Heart left ventricle (tissue), 16 donors: ENCODE results near the gene NYAP2. TPM values are rescaled to one million over a fixed set of nuclear protein-coding genes. Genes with fewer than 3 reads are reported as not detected.

Source experiments
- ATAC-seq, 4 donors: fragments of 200-7000 bp; cut with Tn5 transposase; one replicate each; pipeline ENCODE4 v1.9.1; 2020 to 2022; ENCODE audit warnings: moderate library complexity in 4 of 4, mild to moderate bottlenecking in 3 of 4, moderate number of reproducible peaks in 1 of 4
- DNase-seq, 5 donors: peaks; one replicate each; pipeline ENCODE4 v3.0.0-alpha.2; 2020
- H3K27ac ChIP-seq, 12 donors: fragments of 200-600 bp; sonication (generic) in 4 of 12; one replicate each; pipeline versions ENCODE4 v1.5.0 to v1.8.0; 2016 to 2022; ENCODE audit warnings: mild to moderate bottlenecking in 2 of 12
- H3K27me3 ChIP-seq, 9 donors: fragments of 200-600 bp; sonication (generic) in 2 of 9; one replicate each; pipeline versions ENCODE4 v1.5.1 to v1.8.0; 2016 to 2022; ENCODE audit warnings: mild to moderate bottlenecking in 3 of 9
- H3K36me3 ChIP-seq, 9 donors: fragments of 200-600 bp; sonication (generic) in 2 of 9; one replicate each; pipeline versions ENCODE4 v1.5.0 to v1.8.0; 2018 to 2022; ENCODE audit warnings: mild to moderate bottlenecking in 2 of 9
- H3K4me1 ChIP-seq, 12 donors: fragments of 200-600 bp; sonication (generic) in 4 of 12; one replicate each; pipeline versions ENCODE4 v1.5.0 to v1.8.0; 2016 to 2022; ENCODE audit warnings: mild to moderate bottlenecking in 3 of 12
- H3K4me3 ChIP-seq, 12 donors: fragments of 200-600 bp; sonication (generic) in 4 of 12; one replicate each; pipeline versions ENCODE4 v1.5.0 to v1.8.0; 2017 to 2022; ENCODE audit warnings: mild to moderate bottlenecking in 9 of 12, moderate library complexity in 4 of 12
- H3K9me3 ChIP-seq, 12 donors: fragments of 200-600 bp; sonication (generic) in 4 of 12; one replicate each; pipeline versions ENCODE4 v1.5.0 to v1.8.0; 2016 to 2022; ENCODE audit warnings: mild to moderate bottlenecking in 1 of 12
- POLR2A ChIP-seq, 2 donors: fragments of 450-650 bp; IDR thresholded peaks; one replicate each; pipeline ENCODE4 v1.6.1; 2017; ENCODE audit warnings: antibody characterized with exemption in 2 of 2, mild to moderate bottlenecking in 2 of 2, moderate library complexity in 2 of 2
- WGBS, 4 donors: extraction: QIAGEN DNeasy Blood & Tissue Kit in 2 of 4; methylation state at CpG; one replicate each; pipeline versions ENCODE4 v1.1.5 to v1.1.7; 2013 to 2018; 5-methylcytosine and 5-hydroxymethylcytosine counted together
- intact Hi-C, 10 donors: fragments of 100-400 bp; cut with DNase I; formaldehyde crosslinking; loops; one replicate each; pipeline versions ENCODE4 v1.11.1 to v1.14.2; 2022
- polyA plus RNA-seq, 2 donors: library from polyadenylated mRNA; stranded (reverse); fragments of 200-250 nt; gene quantifications; one replicate each; pipeline ENCODE4 v1.2.3, GENCODE V29; 2013
- total RNA-seq, 9 donors: library from RNA; depleted of rRNA in 2 of 9; stranded (reverse); fragments of >200 nt in 2 of 9; fragmentation: NEBNext Ultra II Directional in 3 of 9; extraction: Animal tissue kit (Norgen Biotek cat#: 25700) in 3 of 9; gene quantifications; one replicate each; pipeline versions ENCODE4 v1.1.0 to v1.2.4, GENCODE V29; 2016 to 2023
- TF ChIP-seq, protein P1 (sequence below), 12 donors: fragments of 200-600 bp; sonication (generic) in 4 of 12; IDR thresholded peaks; one replicate each; pipeline versions ENCODE4 v1.5.0 to v1.8.0; 2018 to 2022; ENCODE audit warnings: antibody characterized with exemption in 12 of 12, mild to moderate bottlenecking in 5 of 12
- donor health status: ischemic (EF 13 %, LVEDD 7.1; RV severe dilation, severe dysfunction).
- donor health status: healthy with polysubstance abuse.
- donor health status: DM: no; HTN: yes; CAD: no.
- donor health status: DM: no; HTN: no; CAD: no.
- donor health status: ischemic (EF 25% LVEDD 6.9; RV normal size, moderate dysfunction).
- donor health status: ischemic (EF 25% LVEDD 5.7; RV mildly dilated, moderate dysfunction).
- donor health status: healthy.
- donor health status: DM: yes; HTN: yes; CAD: no.
- donor health status: ischemic (EF 35%, LVEDD 5.7; RV mildly dilated, moderate dysfunction).
- donor health status: nonischemic (EF 11% LVEDD 7.7; RV severe dilation, severe dysfunction).
- donor health status: DM: yes; HTN: yes; CAD: no.
- donor health status: PGD.
- donor health status: ischemic (EF 29% LVEDD 5.4; RV normal size, mild dysfunction).
- donor health status: nonischemic (EF 23%, LVEDD 6.1; RV moderate dilation, normal function).

The NYAP2 gene
- total and polyA plus RNA-seq, 11 donors = not detected

DNA sequence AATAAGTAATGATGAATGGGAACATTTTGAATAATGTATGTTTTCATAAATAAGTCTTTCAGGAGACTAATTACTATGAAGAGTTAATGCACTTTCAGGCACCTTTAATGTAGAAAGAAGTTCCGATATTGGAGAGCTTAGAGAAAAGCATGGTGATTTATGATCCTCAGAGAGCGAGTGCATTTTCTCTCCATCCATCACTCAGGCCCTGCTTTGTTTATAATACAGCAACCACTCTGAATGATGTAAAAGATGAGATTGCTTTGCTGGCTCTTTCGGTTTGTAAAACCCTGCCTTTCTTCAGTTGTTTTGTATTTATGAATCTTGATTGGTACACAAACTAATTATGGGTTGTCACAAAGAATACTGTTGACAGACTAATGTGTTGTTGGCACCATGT lies 132.0 kb downstream of the NYAP2 start:
- DNase-seq (no peak), ATAC-seq (no peak)
- no peaks in the 10 kb centered on the region for H3K36me3 ChIP-seq
- no peaks in the 10 kb centered on the region for H3K9me3 ChIP-seq
- no peak for TF ChIP-seq POLR2A (IDR thresholded peaks at IDR 0.05)
- TF ChIP-seq, protein P1, sequence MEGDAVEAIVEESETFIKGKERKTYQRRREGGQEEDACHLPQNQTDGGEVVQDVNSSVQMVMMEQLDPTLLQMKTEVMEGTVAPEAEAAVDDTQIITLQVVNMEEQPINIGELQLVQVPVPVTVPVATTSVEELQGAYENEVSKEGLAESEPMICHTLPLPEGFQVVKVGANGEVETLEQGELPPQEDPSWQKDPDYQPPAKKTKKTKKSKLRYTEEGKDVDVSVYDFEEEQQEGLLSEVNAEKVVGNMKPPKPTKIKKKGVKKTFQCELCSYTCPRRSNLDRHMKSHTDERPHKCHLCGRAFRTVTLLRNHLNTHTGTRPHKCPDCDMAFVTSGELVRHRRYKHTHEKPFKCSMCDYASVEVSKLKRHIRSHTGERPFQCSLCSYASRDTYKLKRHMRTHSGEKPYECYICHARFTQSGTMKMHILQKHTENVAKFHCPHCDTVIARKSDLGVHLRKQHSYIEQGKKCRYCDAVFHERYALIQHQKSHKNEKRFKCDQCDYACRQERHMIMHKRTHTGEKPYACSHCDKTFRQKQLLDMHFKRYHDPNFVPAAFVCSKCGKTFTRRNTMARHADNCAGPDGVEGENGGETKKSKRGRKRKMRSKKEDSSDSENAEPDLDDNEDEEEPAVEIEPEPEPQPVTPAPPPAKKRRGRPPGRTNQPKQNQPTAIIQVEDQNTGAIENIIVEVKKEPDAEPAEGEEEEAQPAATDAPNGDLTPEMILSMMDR (IDR thresholded peaks at IDR 0.05) = no peak
- H3K27ac ChIP-seq = no peak overlapping the region
- intact Hi-C loops = no loop called here
- no peak overlapping the region for H3K4me3 ChIP-seq
- no peaks in the 10 kb centered on the region for H3K4me1 ChIP-seq
- peaks cover 0 to 4% (median 0%) of the 10 kb centered on the region in 9 donors for H3K27me3 ChIP-seq
- 57 to 70% (median 67%) methylated on average over 3 of the region's 3 CpGs for WGBS, 4 donors

DNA sequence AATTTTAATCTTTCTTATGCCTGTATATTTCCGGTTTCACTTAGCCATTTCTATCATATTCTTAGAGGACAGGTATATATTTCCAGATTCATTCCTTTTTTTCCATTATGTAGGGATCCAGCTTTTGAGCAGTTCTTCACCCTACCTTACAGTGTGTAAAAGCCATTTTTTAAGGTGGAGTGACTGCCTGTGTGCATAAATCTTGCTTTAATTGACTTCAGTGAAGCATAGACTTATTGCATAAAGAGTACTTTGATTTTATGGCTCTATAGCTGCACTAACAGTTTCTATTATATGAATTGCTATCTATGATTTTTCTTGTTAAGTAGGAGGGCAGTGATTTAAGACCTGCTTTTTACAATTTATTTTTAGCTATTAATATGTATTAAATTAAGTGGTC lies 132.6 kb downstream of the NYAP2 start:
- WGBS, 4 donors = 81 to 89% (median 87%) methylated on average over 1 of the region's 1 CpG
- H3K9me3 ChIP-seq = no peaks in the 10 kb centered on the region
- intact Hi-C loops = no loop called here
- H3K4me1 ChIP-seq = no peaks in the 10 kb centered on the region
- peaks cover 0 to 4% (median 0%) of the 10 kb centered on the region in 9 donors for H3K27me3 ChIP-seq
- no peak overlapping the region for H3K27ac ChIP-seq
- no peak for ATAC-seq
- H3K36me3 ChIP-seq = no peaks in the 10 kb centered on the region
- H3K4me3 ChIP-seq = no peak overlapping the region
- TF ChIP-seq, protein P1 (IDR thresholded peaks at IDR 0.05) = no peak
- TF ChIP-seq POLR2A (IDR thresholded peaks at IDR 0.05) = no peak
- DNase-seq = no peak

DNA sequence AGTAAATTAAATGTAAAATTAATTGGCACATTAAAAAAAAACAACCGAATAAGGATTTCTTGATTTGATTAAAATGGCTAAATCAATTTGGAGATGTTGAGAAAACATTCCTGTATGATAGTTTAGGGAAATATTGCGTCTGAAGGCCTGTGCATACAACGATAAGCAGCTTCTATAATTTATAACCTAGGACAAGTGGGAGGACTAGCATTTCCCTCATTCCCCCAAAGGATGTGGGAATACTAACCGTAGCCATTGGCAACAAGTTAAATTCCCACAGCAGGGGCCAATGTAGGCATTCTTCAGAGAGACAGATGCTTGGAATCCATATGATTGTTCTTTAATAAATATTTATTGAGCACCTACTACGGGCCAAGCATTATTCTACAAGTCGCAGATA lies 134.5 kb downstream of the NYAP2 start:
- Histone ChIP-seq H3K4me3 (no peak overlapping the region), H3K27ac (no peak overlapping the region), H3K27me3 (peaks cover 0 to 4% (median 0%) of the 10 kb centered on the region in 9 donors), H3K36me3 (no peaks in the 10 kb centered on the region), H3K9me3 (peaks cover 0 to 2% (median 0%) of the 10 kb centered on the region in 12 donors), H3K4me1 (no peaks in the 10 kb centered on the region)
- intact Hi-C loops = no loop called here
- 71 to 79% (median 75%) methylated on average over 6 of the region's 6 CpGs for WGBS, 4 donors
- ATAC-seq (no peak), DNase-seq (no peak)
- TF ChIP-seq, protein P1 (IDR thresholded peaks at IDR 0.05) = no peak
- TF ChIP-seq POLR2A (IDR thresholded peaks at IDR 0.05) = no peak

DNA sequence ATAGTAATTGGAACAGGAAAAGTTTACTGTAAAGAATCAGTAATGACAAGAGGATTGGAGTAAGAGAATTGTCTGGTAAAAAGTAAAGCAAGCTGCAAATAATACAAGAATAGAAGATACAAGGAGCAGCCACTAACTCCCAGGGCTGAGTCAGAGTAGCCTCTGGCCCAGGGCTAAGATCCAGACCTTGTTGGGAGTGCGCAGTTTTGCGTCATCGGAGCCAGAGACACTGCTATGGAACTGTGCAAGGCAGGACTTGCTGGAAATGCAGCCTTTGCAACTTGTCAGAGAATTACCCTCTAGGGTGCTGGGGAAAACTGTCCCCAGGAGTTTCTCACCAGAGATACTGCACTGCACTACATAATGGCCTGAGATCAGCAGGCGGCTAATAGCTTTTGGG lies 135.2 kb downstream of the NYAP2 start:
- H3K27me3 ChIP-seq = peaks cover 0 to 4% (median 0%) of the 10 kb centered on the region in 9 donors
- H3K4me1 ChIP-seq = no peaks in the 10 kb centered on the region
- 89 to 93% (median 91%) methylated on average over 4 of the region's 4 CpGs for WGBS, 4 donors
- H3K4me3 ChIP-seq = no peak overlapping the region
- intact Hi-C loops = no loop called here
- no peaks in the 10 kb centered on the region for H3K36me3 ChIP-seq
- H3K9me3 ChIP-seq = peaks cover 0 to 2% (median 0%) of the 10 kb centered on the region in 12 donors
- no peak overlapping the region for H3K27ac ChIP-seq
- DNase-seq (no peak), ATAC-seq (no peak)
- TF ChIP-seq POLR2A (IDR thresholded peaks at IDR 0.05) = no peak
- TF ChIP-seq, protein P1 (IDR thresholded peaks at IDR 0.05) = no peak
